HEK293 (cell line): Measurements from ENCODE around the gene ZNHIT3.

Source experiments
- ATF2 ChIP-seq: fragments of 450-650 bp; formaldehyde crosslinking; IDR thresholded peaks from 2 replicates; pipeline ENCODE4 v1.5.1; 2016; ENCODE audit warnings: missing biosample characterization, missing genetic modification characterization, low read depth
- BCL11B ChIP-seq: fragments of 450-650 bp; formaldehyde crosslinking; IDR thresholded peaks from 2 replicates; pipeline ENCODE4 v1.5.1; 2016; ENCODE audit warnings: low read depth, missing biosample characterization, missing genetic modification characterization
- ELK4 ChIP-seq: IDR thresholded peaks from 2 replicates; pipeline ENCODE4 v1.6.1; 2011; ENCODE audit warnings: mild to moderate bottlenecking, low read depth, low read length, borderline replicate concordance
- FEZF1 ChIP-seq: fragments of 450-650 bp; formaldehyde crosslinking; IDR thresholded peaks from 2 replicates; pipeline ENCODE4 v1.5.1; 2016; ENCODE audit warnings: missing biosample characterization, missing genetic modification characterization
- GLI2 ChIP-seq: fragments of 450-650 bp; formaldehyde crosslinking; IDR thresholded peaks from 2 replicates; pipeline ENCODE4; 2017; ENCODE audit warnings: missing biosample characterization, missing genetic modification characterization, low read depth, borderline replicate concordance
- GLI4 ChIP-seq: fragments of 450-650 bp; formaldehyde crosslinking; IDR thresholded peaks from 2 replicates; pipeline ENCODE4 v1.5.1; 2016; ENCODE audit warnings: missing biosample characterization, missing genetic modification characterization
- GLIS2 ChIP-seq: fragments of 450-650 bp; formaldehyde crosslinking; IDR thresholded peaks from 2 replicates; pipeline ENCODE4 v1.5.1; 2016; ENCODE audit warnings: missing biosample characterization, missing genetic modification characterization
- HOXA7 ChIP-seq: sonication (generic); formaldehyde crosslinking; IDR thresholded peaks from 2 replicates; pipeline ENCODE4 v1.8.1; 2022; ENCODE audit warnings: missing genetic modification reagents, borderline replicate concordance
- KLF17 ChIP-seq: fragments of 450-650 bp; formaldehyde crosslinking; IDR thresholded peaks from 2 replicates; pipeline ENCODE4 v1.5.1; 2016; ENCODE audit warnings: missing biosample characterization, missing genetic modification characterization
- KLF8 ChIP-seq: fragments of 450-650 bp; formaldehyde crosslinking; IDR thresholded peaks from 2 replicates; pipeline ENCODE4 v1.5.1; 2016; ENCODE audit warnings: missing biosample characterization, missing genetic modification characterization
- SP7 ChIP-seq: fragments of 450-650 bp; formaldehyde crosslinking; IDR thresholded peaks from 2 replicates; pipeline ENCODE4 v1.5.1; 2016; ENCODE audit warnings: missing biosample characterization, missing genetic modification characterization
- ZBTB20 ChIP-seq: fragments of 450-650 bp; formaldehyde crosslinking; IDR thresholded peaks from 2 replicates; pipeline ENCODE4 v1.5.1; 2016; ENCODE audit warnings: missing biosample characterization, missing genetic modification characterization
- ZBTB48 ChIP-seq: fragments of 450-650 bp; formaldehyde crosslinking; IDR thresholded peaks from 2 replicates; pipeline ENCODE4 v1.5.1; 2016; ENCODE audit warnings: missing biosample characterization, missing genetic modification characterization
- ZBTB7A ChIP-seq: fragments of 450-650 bp; formaldehyde crosslinking; IDR thresholded peaks from 2 replicates; pipeline ENCODE4 v1.5.1; 2016; ENCODE audit warnings: low read depth, missing biosample characterization, missing genetic modification characterization
- ZBTB8A ChIP-seq: fragments of 450-650 bp; formaldehyde crosslinking; IDR thresholded peaks from 2 replicates; pipeline ENCODE4 v1.5.1; 2016; ENCODE audit warnings: missing biosample characterization, missing genetic modification characterization
- ZNF121 ChIP-seq: fragments of 450-650 bp; formaldehyde crosslinking; IDR thresholded peaks from 2 replicates; pipeline ENCODE4 v1.5.1; 2016; ENCODE audit warnings: missing biosample characterization, missing genetic modification characterization
- ZNF18 ChIP-seq: fragments of 450-650 bp; formaldehyde crosslinking; IDR thresholded peaks from 2 replicates; pipeline ENCODE4 v1.5.1; 2016; ENCODE audit warnings: missing biosample characterization, missing genetic modification characterization
- ZNF19 ChIP-seq: fragments of 450-650 bp; formaldehyde crosslinking; IDR thresholded peaks from 2 replicates; pipeline ENCODE4; 2016; ENCODE audit warnings: missing biosample characterization, missing genetic modification characterization, low read depth
- ZNF2 ChIP-seq: fragments of 450-650 bp; formaldehyde crosslinking; IDR thresholded peaks from 2 replicates; pipeline ENCODE4 v1.5.1; 2016; ENCODE audit warnings: missing biosample characterization, missing genetic modification characterization
- ZNF26 ChIP-seq: fragments of 450-650 bp; formaldehyde crosslinking; IDR thresholded peaks from 2 replicates; pipeline ENCODE4 v1.5.1; 2016; ENCODE audit warnings: missing biosample characterization, missing genetic modification characterization
- ZNF404 ChIP-seq: fragments of 450-650 bp; formaldehyde crosslinking; IDR thresholded peaks from 2 replicates; pipeline ENCODE4 v1.5.1; 2017; ENCODE audit warnings: missing biosample characterization, missing genetic modification characterization
- ZNF501 ChIP-seq: fragments of 450-650 bp; formaldehyde crosslinking; IDR thresholded peaks from 2 replicates; pipeline ENCODE4 v1.5.1; 2016; ENCODE audit warnings: missing biosample characterization, missing genetic modification characterization
- ZNF549 ChIP-seq: fragments of 450-650 bp; IDR thresholded peaks from 2 replicates; pipeline ENCODE4 v1.5.1; 2018; ENCODE audit warnings: missing biosample characterization, missing genetic modification characterization, mild to moderate bottlenecking, inconsistent platforms, moderate library complexity
- ZNF561 ChIP-seq: fragments of 450-650 bp; IDR thresholded peaks from 2 replicates; pipeline ENCODE4 v1.5.1; 2018; ENCODE audit warnings: missing biosample characterization, missing genetic modification characterization, borderline replicate concordance
- ZNF610 ChIP-seq: fragments of 450-650 bp; formaldehyde crosslinking; IDR thresholded peaks from 2 replicates; pipeline ENCODE4 v1.5.1; 2016; ENCODE audit warnings: missing biosample characterization, missing genetic modification characterization, borderline replicate concordance
- ZNF629 ChIP-seq: fragments of 450-650 bp; formaldehyde crosslinking; IDR thresholded peaks from 2 replicates; pipeline ENCODE4 v1.5.1; 2017; ENCODE audit warnings: missing biosample characterization, missing genetic modification characterization
- ZNF76 ChIP-seq: fragments of 450-650 bp; formaldehyde crosslinking; IDR thresholded peaks from 2 replicates; pipeline ENCODE4; 2016; ENCODE audit warnings: low read depth, missing biosample characterization, missing genetic modification characterization, borderline replicate concordance
- ZNF777 ChIP-seq: fragments of 450-650 bp; formaldehyde crosslinking; IDR thresholded peaks from 2 replicates; pipeline ENCODE4 v1.5.1; 2017; ENCODE audit warnings: missing biosample characterization, missing genetic modification characterization, borderline replicate concordance
- ZNF785 ChIP-seq: fragments of 450-650 bp; formaldehyde crosslinking; IDR thresholded peaks from 2 replicates; pipeline ENCODE4 v1.5.1; 2016; ENCODE audit warnings: missing biosample characterization, missing genetic modification characterization
- ZNF843 ChIP-seq: fragments of 450-650 bp; formaldehyde crosslinking; IDR thresholded peaks from 2 replicates; pipeline ENCODE4 v1.5.1; 2016; ENCODE audit warnings: missing biosample characterization, missing genetic modification characterization
- ZSCAN23 ChIP-seq: fragments of 450-650 bp; formaldehyde crosslinking; IDR thresholded peaks from 2 replicates; pipeline ENCODE4 v1.5.1; 2016; ENCODE audit warnings: missing biosample characterization, missing genetic modification characterization
- ZSCAN5A ChIP-seq: fragments of 450-650 bp; formaldehyde crosslinking; IDR thresholded peaks from 2 replicates; pipeline ENCODE4 v1.5.1; 2016; ENCODE audit warnings: missing biosample characterization, missing genetic modification characterization

ZNHIT3 gene

GRCh38 chr17:36533935-36534839 lies 47.7 kb downstream of the ZNHIT3 start (continued):
- TF ChIP-seq ZSCAN5A (tag by site-specific recombination) (no peak), ZNF785 (tag by site-specific recombination) (no peak), ZBTB7A (tag by site-specific recombination) (peak; percentile 42; the same call in 1 of the 2 replicates), ZNF501 (tag by site-specific recombination) (peak; percentile 69), BCL11B (tag by site-specific recombination) (0 out of 2 replicates have a peak, but pooled peaks have one; percentile 54), ATF2 (tag by site-specific recombination) (no peak), GLIS2 (peak; percentile 80), KLF8 (tag by site-specific recombination) (no peak; the same call in 1 of the 2 replicates), ZNF18 (no peak; the same call in 1 of the 2 replicates), ZBTB20 (tag by site-specific recombination) (peak; percentile 66), ZNF561 (no peak), ZNF777 (tag by site-specific recombination) (peak; percentile 31; the same call in 1 of the 2 replicates), HOXA7 (CRISPR knock-in tag) (no peak), KLF17 (tag by site-specific recombination) (peak; percentile 55; the same call in 1 of the 2 replicates), ZNF121 (tag by site-specific recombination) (no peak), ZNF610 (no peak), ZBTB8A (tag by site-specific recombination) (peak; percentile 36), ZNF843 (tag by site-specific recombination) (peak; percentile 12; the same call in 1 of the 2 replicates), ZNF629 (tag by site-specific recombination) (peak; percentile 24; the same call in 1 of the 2 replicates), ZNF404 (tag by site-specific recombination) (no peak), ZBTB48 (tag by site-specific recombination) (peak; percentile 69; the same call in 1 of the 2 replicates), ZNF26 (tag by site-specific recombination) (no peak), ZNF19 (tag by site-specific recombination) (no peak), ZNF549 (tag by site-specific recombination) (no peak), ZSCAN23 (0 out of 2 replicates have a peak, but pooled peaks have one; percentile 59), GLI4 (tag by site-specific recombination) (0 out of 2 replicates have a peak, but pooled peaks have one; percentile 81), ELK4 (no peak), FEZF1 (tag by site-specific recombination) (no peak), SP7 (no peak), ZNF76 (tag by site-specific recombination) (peak; percentile 58; the same call in 1 of the 2 replicates), ZNF2 (tag by site-specific recombination) (peak; percentile 84), GLI2 (tag by site-specific recombination) (no peak)
